Activated CD4-positive, alpha-beta T cell treated with anti-CD3 and anti-CD28 coated beads, Interleukin-2, amount 10 ng/mL, durations not matched to agents 7 days and 5 days (primary cell): ENCODE results near the gene MX2. TPM values are rescaled to one million over a fixed set of nuclear protein-coding genes. Genes with fewer than 3 reads are reported as not detected.

ENCODE experiments used
- CTCF ChIA-PET: fragments of 350-600 bp; sonication (Branson Sonifier 250); formaldehyde crosslinking; loops from one replicate; lab custom pipeline; 2021; ENCODE audit warnings: antibody characterized with exemption; lab: Charles Lee
- POLR2A ChIA-PET: fragments of 350-600 bp; sonication (Branson Sonifier 250); formaldehyde crosslinking; loops from one replicate; lab custom pipeline; 2021; ENCODE audit warnings: antibody characterized with exemption; lab: Charles Lee
- DNase-seq: peaks from one replicate; pipeline ENCODE4 v3.0.0-alpha.2; 2020
- H3K27ac Mint-ChIP-seq: one replicate; pipeline ENCODE4 v1.8.0; 2021; ENCODE audit warnings: mild to moderate bottlenecking, moderate library complexity, mixed read lengths
- H3K27me3 Mint-ChIP-seq: one replicate; pipeline ENCODE4 v1.8.0; 2021; ENCODE audit warnings: mixed read lengths
- H3K36me3 Mint-ChIP-seq: one replicate; pipeline ENCODE4 v1.8.0; 2021; ENCODE audit warnings: low read depth, mixed read lengths
- H3K4me1 Mint-ChIP-seq: one replicate; pipeline ENCODE4 v1.8.0; 2021; ENCODE audit warnings: mixed read lengths
- H3K4me3 Mint-ChIP-seq: one replicate; pipeline ENCODE4 v1.8.0; 2021; ENCODE audit warnings: mild to moderate bottlenecking, moderate library complexity, mixed read lengths
- H3K9me3 Mint-ChIP-seq: one replicate; pipeline ENCODE4 v1.8.0; 2021; ENCODE audit warnings: mixed read lengths
- total RNA-seq, 2 experiments: library from RNA; stranded (reverse); gene quantifications; one replicate each; pipeline ENCODE4 v1.2.3, GENCODE V29; 2021

Gene MX2
- total RNA-seq, 2 experiments from 2014 or later, result 108 to 117 TPM

GRCh38 chr21:41431788-41432548, 70.1 kb downstream of the MX2 start:
- Mint-ChIP-seq H3K27me3 (no peaks in the 10 kb centered on the region), H3K4me1 (peaks cover 84% of the 10 kb centered on the region), H3K36me3 (peaks cover 95% of the 10 kb centered on the region), H3K4me3 (peak overlapping the region; percentile 51), H3K9me3 (peaks cover 5% of the 10 kb centered on the region), H3K27ac (peak overlapping the region; percentile 64)
- ChIA-PET POLR2A (no interaction called here), CTCF (interaction anchor here (0.5 to 0.9 kb wide), 3 partner anchors 10 to 23 kb away, joined by 3 to 5 read pairs (median 3); no protein-coding TSS in a partner anchor)
- DNase-seq, result no peak

GRCh38 chr21:41432562-41433460, 71.0 kb downstream of the MX2 start:
- Mint-ChIP-seq H3K27me3 (no peaks in the 10 kb centered on the region), H3K36me3 (peaks cover 95% of the 10 kb centered on the region), H3K4me3 (peak overlapping the region; percentile 51), H3K27ac (peak overlapping the region; percentile 57), H3K9me3 (peaks cover 5% of the 10 kb centered on the region), H3K4me1 (peaks cover 86% of the 10 kb centered on the region)
- DNase-seq, result no peak
- ChIA-PET CTCF (interaction anchor here (0.9 kb wide), 2 partner anchors 21 to 22 kb away, joined by 3 read pairs; no protein-coding TSS in a partner anchor), POLR2A (no interaction called here)

DNA sequence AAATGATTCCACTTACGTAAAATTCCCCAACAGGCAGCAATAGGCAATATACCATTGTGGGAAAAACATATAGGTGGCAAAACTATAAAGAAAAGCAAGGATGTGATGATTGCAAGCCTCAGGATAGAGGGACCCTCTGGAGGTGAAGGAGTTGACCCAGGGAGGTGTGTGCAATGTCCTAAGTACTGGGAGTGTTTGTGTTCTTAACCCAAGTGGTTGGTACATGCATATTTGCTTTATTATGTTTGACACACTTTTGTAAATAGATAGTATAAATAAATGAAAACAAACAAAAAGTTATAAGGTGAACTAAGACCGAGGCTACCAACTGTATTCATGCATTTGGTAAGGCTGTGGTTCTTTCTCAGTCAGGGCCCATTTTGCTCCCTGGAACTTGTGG, 71.7 kb downstream of the MX2 start:
- H3K4me1 Mint-ChIP-seq, result peaks cover 85% of the 10 kb centered on the region
- POLR2A ChIA-PET, result no interaction called here
- H3K36me3 Mint-ChIP-seq, result peaks cover 93% of the 10 kb centered on the region

GRCh38 chr21:41435706-41436105, 73.9 kb downstream of the MX2 start:
- Mint-ChIP-seq H3K27ac (no peak overlapping the region), H3K36me3 (peaks cover 93% of the 10 kb centered on the region), H3K27me3 (no peaks in the 10 kb centered on the region), H3K4me3 (no peak overlapping the region), H3K9me3 (peaks cover 5% of the 10 kb centered on the region), H3K4me1 (peaks cover 75% of the 10 kb centered on the region)
- DNase-seq, result peak; percentile 1
- ChIA-PET POLR2A (no interaction called here), CTCF (no interaction called here)

More for the DNA sequence above, 71.7 kb downstream of the MX2 start:
- Mint-ChIP-seq H3K4me3 (peak overlapping the region; percentile 51), H3K27ac (peak overlapping the region; percentile 38), H3K27me3 (no peaks in the 10 kb centered on the region), H3K9me3 (peaks cover 5% of the 10 kb centered on the region)
- DNase-seq, result no peak
- CTCF ChIA-PET, result no interaction called here

DNA sequence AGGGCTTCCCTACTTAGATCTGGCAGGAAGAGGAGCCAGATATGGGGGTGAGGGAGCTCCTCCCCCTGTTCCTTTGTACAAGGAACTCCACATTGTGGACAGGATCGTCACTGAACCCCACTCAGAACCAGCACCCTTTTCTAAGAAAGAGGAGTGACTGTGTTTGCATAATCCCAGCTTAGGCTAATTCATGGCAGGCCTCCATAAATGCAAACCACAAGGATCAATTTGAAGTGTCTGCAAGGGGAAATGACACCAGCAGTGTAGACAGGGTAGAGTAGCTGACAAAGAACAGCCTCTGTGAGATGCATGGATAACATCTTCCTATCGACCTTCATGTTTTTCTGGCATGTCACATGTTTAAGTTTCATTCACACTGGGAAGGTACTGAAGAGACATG, 75.9 kb downstream of the MX2 start:
- H3K36me3 Mint-ChIP-seq, result peaks cover 94% of the 10 kb centered on the region
- H3K27ac Mint-ChIP-seq, result peak overlapping the region; percentile 5
- peaks cover 5% of the 10 kb centered on the region for H3K9me3 Mint-ChIP-seq
- ChIA-PET POLR2A (no interaction called here), CTCF (interaction anchor here (1.0 kb wide), 2 partner anchors 10 to 12 kb away, joined by 3 to 4 read pairs; no protein-coding TSS in a partner anchor)
- H3K27me3 Mint-ChIP-seq, result no peaks in the 10 kb centered on the region
- H3K4me3 Mint-ChIP-seq, result no peak overlapping the region
- DNase-seq, result no peak
- H3K4me1 Mint-ChIP-seq, result peaks cover 71% of the 10 kb centered on the region

- Mint-ChIP-seq H3K9me3 (peaks cover 5% of the 10 kb centered on the region), H3K36me3 (peaks cover 94% of the 10 kb centered on the region), H3K27me3 (no peaks in the 10 kb centered on the region), H3K4me1 (peaks cover 64% of the 10 kb centered on the region), H3K4me3 (no peak overlapping the region), H3K27ac (no peak overlapping the region)
- no peak for DNase-seq
- POLR2A ChIA-PET, result no interaction called here
- CTCF ChIA-PET, result interaction anchor here (1.0 to 1.6 kb wide), 3 partner anchors 11 to 17 kb away, joined by 3 to 4 read pairs (median 3); no protein-coding TSS in a partner anchor
Measured at GRCh38 chr21:41438425-41439113, 76.7 kb downstream of the MX2 start.

- Mint-ChIP-seq H3K4me1 (peaks cover 60% of the 10 kb centered on the region), H3K9me3 (peaks cover 5% of the 10 kb centered on the region), H3K27ac (no peak overlapping the region), H3K27me3 (no peaks in the 10 kb centered on the region), H3K36me3 (peaks cover 93% of the 10 kb centered on the region), H3K4me3 (no peak overlapping the region)
- no peak for DNase-seq
- ChIA-PET CTCF (interaction anchor here (1.6 kb wide), 1 partner anchor 17 kb away, joined by 3 read pairs; no protein-coding TSS in a partner anchor), POLR2A (interaction anchor here (0.9 kb wide), 1 partner anchor 10 kb away, joined by 3 read pairs; no protein-coding TSS in a partner anchor)
Measured at GRCh38 chr21:41439248-41439647, 77.4 kb downstream of the MX2 start.

GRCh38 chr21:41441546-41441945, 79.7 kb downstream of the MX2 start:
- Mint-ChIP-seq H3K36me3 (peaks cover 92% of the 10 kb centered on the region), H3K27ac (no peak overlapping the region), H3K4me3 (no peak overlapping the region), H3K4me1 (peaks cover 47% of the 10 kb centered on the region), H3K9me3 (no peaks in the 10 kb centered on the region), H3K27me3 (no peaks in the 10 kb centered on the region)
- DNase-seq, result no peak
- POLR2A ChIA-PET, result no interaction called here
- CTCF ChIA-PET, result no interaction called here

DNA sequence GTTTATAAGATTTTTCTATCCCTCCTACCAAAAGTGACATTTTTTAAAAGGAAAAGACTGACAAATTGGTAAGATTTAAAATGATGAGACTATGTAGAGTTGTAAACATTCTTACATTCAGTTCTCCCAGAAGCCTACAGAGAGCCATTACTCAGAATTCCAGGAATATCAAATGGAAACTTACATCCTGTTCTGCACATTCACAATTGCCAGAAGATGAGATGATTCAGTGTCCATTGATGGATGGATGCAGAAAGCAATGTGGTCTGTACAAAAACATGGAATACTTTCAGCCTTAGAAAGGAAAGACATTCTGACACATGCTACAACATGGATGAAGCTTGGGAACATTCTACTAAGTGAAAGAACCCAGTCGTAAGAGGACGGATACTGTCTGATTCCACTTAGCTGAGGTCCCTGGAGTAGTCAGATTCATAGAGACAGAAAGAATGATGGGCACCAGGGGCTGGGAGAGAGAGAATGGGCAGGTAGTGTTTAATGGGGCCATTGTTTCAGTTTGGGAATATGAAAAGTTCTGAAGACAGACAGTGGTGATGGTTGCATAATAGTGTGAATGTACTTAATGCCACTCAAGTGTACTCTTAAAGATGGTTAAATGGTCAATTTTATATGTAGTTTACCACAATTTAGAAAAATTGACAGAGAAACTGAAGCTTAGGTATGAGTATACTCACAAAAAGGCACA, 80.8 kb downstream of the MX2 start:
- peaks cover 92% of the 10 kb centered on the region for H3K36me3 Mint-ChIP-seq
- ChIA-PET CTCF (interaction anchor here (0.7 to 1.0 kb wide), 2 partner anchors 11 kb away, joined by 3 to 5 read pairs; no protein-coding TSS in a partner anchor), POLR2A (interaction anchor here (0.8 kb wide), 1 partner anchor 14 kb away, joined by 3 read pairs; no protein-coding TSS in a partner anchor)
- DNase-seq, result no peak
- no peaks in the 10 kb centered on the region for H3K27me3 Mint-ChIP-seq
- no peak overlapping the region for H3K4me3 Mint-ChIP-seq
- peaks cover 44% of the 10 kb centered on the region for H3K4me1 Mint-ChIP-seq
- no peaks in the 10 kb centered on the region for H3K9me3 Mint-ChIP-seq
- H3K27ac Mint-ChIP-seq, result no peak overlapping the region

- Mint-ChIP-seq H3K9me3 (no peaks in the 10 kb centered on the region), H3K4me3 (no peak overlapping the region), H3K27ac (no peak overlapping the region), H3K27me3 (no peaks in the 10 kb centered on the region), H3K4me1 (peaks cover 36% of the 10 kb centered on the region), H3K36me3 (peaks cover 92% of the 10 kb centered on the region)
- no peak for DNase-seq
- ChIA-PET CTCF (interaction anchor here (0.7 to 1.0 kb wide), 2 partner anchors 10 to 64 kb away, joined by 3 read pairs; no protein-coding TSS in a partner anchor), POLR2A (no interaction called here)
Measured at GRCh38 chr21:41443562-41443961, 81.7 kb downstream of the MX2 start.

DNA sequence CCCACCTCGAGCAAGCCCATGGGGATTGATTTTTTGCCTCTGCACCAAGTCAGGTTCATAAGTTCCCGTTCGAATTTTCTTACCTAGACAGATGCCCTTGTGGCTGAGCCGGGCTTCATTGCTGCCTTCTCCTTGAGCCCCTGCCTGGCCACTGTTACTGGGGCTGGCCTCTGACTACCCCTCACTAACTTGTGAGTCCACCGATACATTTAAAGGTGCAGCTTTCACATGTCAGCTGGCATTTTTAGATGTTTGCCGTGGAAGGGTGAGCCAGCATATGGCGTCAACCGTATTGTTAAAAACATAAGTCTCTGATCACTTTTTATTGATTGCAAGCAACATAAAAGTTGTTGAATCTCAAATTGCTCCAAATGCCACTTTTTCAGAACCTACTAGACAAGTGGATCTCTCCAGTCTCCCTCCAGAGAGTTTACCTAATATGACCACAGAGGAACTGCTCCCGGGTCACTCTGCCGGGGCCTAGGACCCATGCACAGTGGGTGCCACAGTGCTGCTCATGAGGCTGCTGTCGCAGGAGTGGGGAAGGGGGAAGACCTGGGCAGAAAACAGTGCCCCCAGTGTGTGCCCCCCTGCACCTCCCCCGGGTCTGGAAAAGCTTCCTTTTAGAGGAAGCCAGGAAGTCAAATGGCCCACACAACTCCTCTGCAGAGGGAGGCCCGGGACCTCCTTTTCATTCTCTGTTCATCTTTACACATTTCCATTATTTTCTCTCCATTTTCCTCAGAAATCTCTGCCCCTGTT, 83.1 kb downstream of the MX2 start:
- ChIA-PET CTCF (interaction anchor here (1.1 to 1.4 kb wide), 2 partner anchors 8 to 10 kb away, joined by 3 read pairs; no protein-coding TSS in a partner anchor), POLR2A (no interaction called here)
- no peak for DNase-seq
- Mint-ChIP-seq H3K36me3 (peaks cover 93% of the 10 kb centered on the region), H3K27ac (peak overlapping the region; percentile 37), H3K9me3 (no peaks in the 10 kb centered on the region), H3K4me1 (peaks cover 31% of the 10 kb centered on the region), H3K27me3 (no peaks in the 10 kb centered on the region), H3K4me3 (no peak overlapping the region)
